ENCODE results near the gene PDZRN4.
"Not testable (repeated sequence)": the region's sequence is repeated elsewhere in the genome, so short reads cannot be mapped to it uniquely, and the experiment has no call there.

PDZRN4 gene

DNA sequence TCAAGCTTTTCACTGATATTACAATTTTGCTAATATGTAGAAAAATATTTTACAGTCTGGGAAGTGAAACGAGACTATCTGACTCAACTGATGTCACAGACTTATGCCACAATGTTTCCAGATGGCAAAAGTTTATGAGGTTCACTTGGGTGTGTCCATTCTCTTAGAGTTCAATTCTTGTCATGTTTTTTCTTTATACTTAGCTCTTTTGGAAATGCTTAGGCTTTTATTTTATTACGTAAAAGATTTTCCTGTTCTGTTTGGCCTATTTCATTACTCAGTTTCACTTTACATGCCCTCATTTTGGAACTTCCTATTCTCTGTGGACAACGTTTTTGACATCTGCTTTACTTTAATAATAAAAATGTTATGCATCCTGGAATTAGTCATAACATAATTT is 2.1 kb upstream of the PDZRN4 start:
- Histone ChIP-seq H3K4me1 (no peaks in the 10 kb centered on the region), H2AFZ (no peak overlapping the region), H3K9me3 (ENCODE audit: control insufficient read depth, low read length) (no peaks in the 10 kb centered on the region), H3K4me3 (ENCODE audit: low read depth, low read length) (no peak overlapping the region), H3K4me2 (ENCODE audit: low read length) (no peak overlapping the region), H3K27me3 (ENCODE audit: control insufficient read depth, insufficient read depth, low read length) (no peaks in the 10 kb centered on the region), H3K79me2 (no peaks in the 10 kb centered on the region), H3K27ac (no peak overlapping the region), H3K36me3 (ENCODE audit: control insufficient read depth, insufficient read depth, low read length) (no peaks in the 10 kb centered on the region), H3K9ac (no peak overlapping the region)
- TF ChIP-seq, protein P1, sequence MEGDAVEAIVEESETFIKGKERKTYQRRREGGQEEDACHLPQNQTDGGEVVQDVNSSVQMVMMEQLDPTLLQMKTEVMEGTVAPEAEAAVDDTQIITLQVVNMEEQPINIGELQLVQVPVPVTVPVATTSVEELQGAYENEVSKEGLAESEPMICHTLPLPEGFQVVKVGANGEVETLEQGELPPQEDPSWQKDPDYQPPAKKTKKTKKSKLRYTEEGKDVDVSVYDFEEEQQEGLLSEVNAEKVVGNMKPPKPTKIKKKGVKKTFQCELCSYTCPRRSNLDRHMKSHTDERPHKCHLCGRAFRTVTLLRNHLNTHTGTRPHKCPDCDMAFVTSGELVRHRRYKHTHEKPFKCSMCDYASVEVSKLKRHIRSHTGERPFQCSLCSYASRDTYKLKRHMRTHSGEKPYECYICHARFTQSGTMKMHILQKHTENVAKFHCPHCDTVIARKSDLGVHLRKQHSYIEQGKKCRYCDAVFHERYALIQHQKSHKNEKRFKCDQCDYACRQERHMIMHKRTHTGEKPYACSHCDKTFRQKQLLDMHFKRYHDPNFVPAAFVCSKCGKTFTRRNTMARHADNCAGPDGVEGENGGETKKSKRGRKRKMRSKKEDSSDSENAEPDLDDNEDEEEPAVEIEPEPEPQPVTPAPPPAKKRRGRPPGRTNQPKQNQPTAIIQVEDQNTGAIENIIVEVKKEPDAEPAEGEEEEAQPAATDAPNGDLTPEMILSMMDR (IDR thresholded peaks at IDR 0.05), result no peak

DNA sequence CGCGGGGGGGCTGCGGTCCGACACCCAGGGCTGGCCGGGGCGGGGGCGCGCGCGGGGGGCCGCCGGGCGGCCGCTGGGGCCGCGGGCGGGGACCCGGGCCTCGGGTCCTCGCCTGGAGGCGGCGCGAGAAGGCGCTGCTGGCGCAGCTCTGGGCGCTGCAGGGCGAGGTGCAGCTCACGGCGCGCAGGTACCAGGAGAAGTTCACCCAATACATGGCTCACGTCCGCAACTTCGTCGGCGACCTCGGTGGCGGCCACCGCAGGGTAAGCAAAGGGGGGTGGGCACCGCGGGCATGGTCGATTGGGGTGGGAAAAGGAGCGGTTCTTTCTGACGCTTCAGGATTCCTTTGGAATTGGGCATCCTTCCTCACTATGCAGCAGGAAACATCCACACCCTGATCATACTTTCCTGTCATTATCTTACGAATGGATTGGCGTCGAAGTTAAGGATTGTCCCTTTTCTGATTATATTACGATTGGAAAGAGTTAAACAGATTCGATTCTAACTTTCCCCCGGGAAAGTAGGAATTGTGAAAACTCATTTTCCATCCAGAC is 798 bp downstream of the PDZRN4 start:
- Histone ChIP-seq H3K4me3 (ENCODE audit: low read depth, low read length) (peak overlapping the region; percentile 5), H3K36me3 (ENCODE audit: control insufficient read depth, insufficient read depth, low read length) (no peaks in the 10 kb centered on the region), H3K4me1 (no peaks in the 10 kb centered on the region), H3K4me2 (ENCODE audit: low read length) (peak overlapping the region; percentile 57), H3K27ac (no peak overlapping the region), H3K27me3 (ENCODE audit: control insufficient read depth, insufficient read depth, low read length) (no peaks in the 10 kb centered on the region), H3K79me2 (no peaks in the 10 kb centered on the region), H3K9me3 (ENCODE audit: control insufficient read depth, low read length) (no peaks in the 10 kb centered on the region), H3K9ac (no peak overlapping the region), H2AFZ (no peak overlapping the region)
- TF ChIP-seq, protein P1 (IDR thresholded peaks at IDR 0.05), result no peak

DNA sequence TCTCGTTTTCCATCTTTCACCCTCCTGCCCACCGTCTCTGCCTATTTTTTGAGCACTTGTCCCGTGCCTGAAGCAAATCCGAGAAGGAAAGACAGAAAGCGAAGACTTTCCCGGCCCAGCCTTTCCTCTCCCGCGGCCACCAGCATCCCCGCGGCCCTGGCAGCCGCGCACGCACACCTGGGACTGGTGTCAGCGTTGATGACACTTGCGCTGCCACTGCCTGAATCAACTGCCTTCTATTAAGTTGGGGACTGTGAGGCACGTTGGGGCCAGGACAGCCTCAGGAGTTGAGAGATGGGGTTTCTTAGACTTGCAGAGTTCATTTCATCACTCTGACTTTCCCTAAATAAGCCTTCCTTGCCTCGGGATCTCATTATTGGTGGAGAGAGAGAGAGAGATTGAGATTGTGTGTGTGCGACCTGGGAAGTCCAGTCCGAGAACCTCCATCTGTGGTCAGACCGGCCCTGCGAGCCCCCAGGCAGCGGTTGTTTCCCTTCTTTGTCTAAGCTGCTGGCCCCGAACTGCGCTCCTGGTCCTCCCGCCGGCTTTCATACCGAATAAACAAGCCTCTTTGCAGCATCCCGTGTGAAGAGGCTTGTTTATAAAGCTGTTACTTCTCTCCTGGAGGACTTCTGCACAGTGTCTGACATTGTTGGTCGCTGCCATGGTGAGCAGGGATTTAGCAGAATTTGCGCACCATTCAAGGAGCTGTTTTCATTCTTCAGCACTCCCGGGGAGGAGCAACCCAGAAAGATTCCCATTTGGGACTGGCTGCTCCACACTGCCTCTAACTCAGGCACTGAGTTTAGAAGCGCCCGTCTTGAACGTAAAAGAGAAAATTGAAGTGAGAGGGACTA is 1.5 kb downstream of the PDZRN4 start:
- Histone ChIP-seq H3K4me1 (no peaks in the 10 kb centered on the region), H2AFZ (no peak overlapping the region), H3K4me2 (ENCODE audit: low read length) (peak overlapping the region; percentile 57), H3K4me3 (ENCODE audit: low read depth, low read length) (peak overlapping the region; percentile 5), H3K27me3 (ENCODE audit: control insufficient read depth, insufficient read depth, low read length) (no peaks in the 10 kb centered on the region), H3K27ac (no peak overlapping the region), H3K79me2 (no peaks in the 10 kb centered on the region), H3K9me3 (ENCODE audit: control insufficient read depth, low read length) (no peaks in the 10 kb centered on the region), H3K9ac (no peak overlapping the region), H3K36me3 (ENCODE audit: control insufficient read depth, insufficient read depth, low read length) (no peaks in the 10 kb centered on the region)
- TF ChIP-seq, protein P1 (IDR thresholded peaks at IDR 0.05), result no peak

DNA sequence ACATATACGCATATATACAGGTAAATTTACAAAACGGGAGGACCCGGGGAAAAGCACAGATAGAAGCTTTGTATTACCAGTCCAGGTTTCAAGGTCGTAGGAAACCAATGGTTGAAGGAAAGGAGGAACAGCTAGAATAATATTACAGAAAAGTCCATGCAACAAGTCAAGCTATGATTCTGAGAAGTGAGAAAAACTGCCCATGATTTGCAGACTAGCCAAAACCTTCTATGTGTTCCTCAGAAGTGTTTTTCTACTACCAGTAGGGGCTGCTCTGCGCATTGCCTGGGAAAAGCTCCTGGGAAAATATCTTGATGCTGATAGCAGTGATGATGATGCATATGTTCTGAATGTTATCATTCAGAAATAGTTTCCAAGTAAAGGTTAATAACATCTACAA is 2.2 kb downstream of the PDZRN4 start:
- Histone ChIP-seq H3K36me3 (ENCODE audit: control insufficient read depth, insufficient read depth, low read length) (no peaks in the 10 kb centered on the region), H3K9me3 (ENCODE audit: control insufficient read depth, low read length) (no peaks in the 10 kb centered on the region), H3K4me3 (ENCODE audit: low read depth, low read length) (no peak overlapping the region), H3K4me2 (ENCODE audit: low read length) (no peak overlapping the region), H3K27ac (no peak overlapping the region), H3K27me3 (ENCODE audit: control insufficient read depth, insufficient read depth, low read length) (no peaks in the 10 kb centered on the region), H3K4me1 (no peaks in the 10 kb centered on the region), H3K9ac (no peak overlapping the region), H2AFZ (no peak overlapping the region), H3K79me2 (no peaks in the 10 kb centered on the region)
- TF ChIP-seq, protein P1 (IDR thresholded peaks at IDR 0.05), result no peak

DNA sequence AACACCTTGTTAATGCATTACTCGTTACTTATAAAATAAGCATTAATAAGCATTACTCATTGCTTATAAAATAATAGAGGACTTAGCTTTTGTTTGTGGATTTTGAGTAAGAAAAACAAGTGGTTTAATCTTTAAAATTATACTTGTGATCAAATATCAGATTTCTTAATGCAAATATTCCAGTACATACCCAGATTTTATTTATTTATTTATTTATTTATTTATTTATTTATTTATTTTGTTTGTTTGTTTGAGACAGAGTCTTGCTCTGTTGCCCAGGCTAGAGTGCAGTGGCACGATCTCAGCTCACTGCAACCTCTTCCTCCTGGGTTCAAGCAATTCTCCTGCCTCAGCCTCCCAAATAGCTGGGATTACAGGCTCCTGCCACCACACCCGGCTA is 3.4 kb downstream of the PDZRN4 start:
- H3K4me1 ChIP-seq; H3K4me2 ChIP-seq (ENCODE audit: low read length); H3K27me3 ChIP-seq (ENCODE audit: control insufficient read depth, insufficient read depth, low read length); H2AFZ ChIP-seq; H3K36me3 ChIP-seq (ENCODE audit: control insufficient read depth, insufficient read depth, low read length); H3K27ac ChIP-seq; H3K79me2 ChIP-seq; H3K4me3 ChIP-seq (ENCODE audit: low read depth, low read length); H3K9ac ChIP-seq; H3K9me3 ChIP-seq (ENCODE audit: control insufficient read depth, low read length): not testable (repeated sequence)

All from parathyroid adenoma (tissue), 2 donors.